ENCODE results near the gene TLR7.

DNA sequence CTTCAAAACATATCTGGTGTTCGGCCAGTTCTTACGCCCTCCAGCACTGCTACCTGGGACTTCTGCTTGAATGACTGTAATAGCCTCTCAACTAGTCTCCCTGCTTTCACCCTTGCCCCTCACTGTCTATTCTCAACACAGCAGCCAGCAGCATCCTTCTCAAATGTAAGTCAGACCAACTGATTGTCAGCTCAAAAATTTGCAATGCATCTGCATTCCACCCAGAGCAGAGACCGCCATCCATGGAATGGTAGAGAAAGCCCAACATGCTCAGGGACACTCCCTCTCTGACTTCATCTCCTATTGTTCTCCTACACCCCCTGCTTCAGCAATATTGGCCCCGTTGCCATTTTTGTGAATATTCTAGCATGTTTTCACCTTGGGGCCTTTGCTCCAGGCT lies 5.9 kb downstream of the TLR7 start:
- no peak for TF ChIP-seq EZH2 (IDR thresholded peaks at IDR 0.05; ENCODE audit: insufficient read depth, poor library complexity, severe bottlenecking)
- no peak for TF ChIP-seq EZH2phosphoT487 (IDR thresholded peaks at IDR 0.05; ENCODE audit: insufficient read depth, low read depth)
